GM19438 (cell line): ENCODE results near the gene STEAP3.

Source experiments
- ATAC-seq: cut with Tn5 transposase; IDR thresholded peaks from one replicate; pipeline ENCODE4 v1.9.1; 2021; ENCODE audit warnings: low read depth; ENCODE audit not compliant: unreplicated experiment

STEAP3 gene

GRCh38 chr2:119223521-119224390 lies at the start of gene STEAP3:
Gene STEAP3, plus strand, starts transcription at chr2:119223834. Its CDS starts 7,179 bp downstream, at chr2:119231013.
- ATAC-seq = peak; percentile 82

DNA sequence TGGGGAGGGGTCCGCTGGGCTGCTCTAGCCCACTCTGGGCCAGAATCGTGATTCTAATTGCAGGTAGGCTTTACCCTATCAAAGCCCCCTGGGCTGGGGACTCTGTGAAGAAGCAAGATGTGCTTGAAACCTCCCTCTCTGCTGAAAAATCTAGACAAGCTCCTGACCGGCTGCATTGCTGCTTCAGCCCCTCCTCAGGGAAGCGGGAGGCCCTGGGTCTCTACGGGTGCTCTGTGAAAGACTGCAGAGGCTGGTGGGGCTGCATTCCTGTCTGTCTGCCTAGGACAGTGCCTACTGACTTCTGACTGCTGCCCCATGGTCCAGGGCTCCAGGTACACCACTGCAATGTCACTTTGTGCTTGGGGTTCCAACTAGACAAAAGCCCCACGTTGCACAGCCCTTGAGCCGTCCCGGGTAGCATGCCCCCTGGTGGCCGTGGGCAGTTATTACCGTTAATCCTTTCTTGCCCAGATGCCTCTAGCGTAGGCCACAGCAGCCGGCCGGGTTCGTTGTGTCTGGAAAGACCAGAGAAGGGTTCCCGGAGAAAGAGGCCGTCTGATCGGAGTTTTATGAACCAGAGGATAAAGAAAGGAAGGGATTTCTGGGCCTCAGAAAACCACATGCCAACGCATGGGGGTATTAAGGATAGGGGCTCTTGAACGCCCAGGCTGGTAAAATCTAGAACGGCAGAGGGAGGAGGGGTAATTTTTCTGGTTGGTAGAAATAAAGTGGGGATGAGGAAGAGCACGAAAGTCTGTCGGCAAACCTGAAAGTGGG lies 49.2 kb upstream of the STEAP3 start:
- ATAC-seq = peak; percentile 75

GRCh38 chr2:119174993-119175347 lies 48.7 kb upstream of the STEAP3 start:
- ATAC-seq = no peak

GRCh38 chr2:119175517-119175916 lies 48.1 kb upstream of the STEAP3 start:
- no peak for ATAC-seq

GRCh38 chr2:119177171-119177837 lies 46.3 kb upstream of the STEAP3 start:
- no peak for ATAC-seq

GRCh38 chr2:119177838-119178190 lies 45.8 kb upstream of the STEAP3 start:
- no peak for ATAC-seq

DNA sequence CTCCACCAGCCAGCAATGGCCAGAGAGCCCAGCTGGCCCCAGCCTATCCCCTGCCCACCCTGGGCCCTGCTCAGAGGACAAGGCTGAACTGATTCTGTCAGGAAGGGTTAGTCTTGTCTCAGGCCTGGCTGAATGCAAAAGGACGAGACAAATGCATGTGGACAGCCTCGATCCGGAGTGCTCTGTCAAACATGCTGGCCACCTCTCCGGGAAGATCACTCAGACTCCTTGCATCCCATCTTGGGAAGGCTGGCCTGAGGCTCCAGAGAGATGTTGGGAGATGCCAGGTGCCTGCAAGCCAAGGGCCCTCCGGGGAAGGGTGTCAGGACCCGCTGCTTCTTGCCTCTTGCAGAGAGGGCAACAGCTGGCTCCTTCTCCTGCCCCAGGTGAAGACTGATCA lies 44.9 kb upstream of the STEAP3 start:
- no peak for ATAC-seq

- no peak for ATAC-seq
These were observed 44.4 kb upstream of the STEAP3 start for GRCh38 chr2:119179202-119179601.

DNA sequence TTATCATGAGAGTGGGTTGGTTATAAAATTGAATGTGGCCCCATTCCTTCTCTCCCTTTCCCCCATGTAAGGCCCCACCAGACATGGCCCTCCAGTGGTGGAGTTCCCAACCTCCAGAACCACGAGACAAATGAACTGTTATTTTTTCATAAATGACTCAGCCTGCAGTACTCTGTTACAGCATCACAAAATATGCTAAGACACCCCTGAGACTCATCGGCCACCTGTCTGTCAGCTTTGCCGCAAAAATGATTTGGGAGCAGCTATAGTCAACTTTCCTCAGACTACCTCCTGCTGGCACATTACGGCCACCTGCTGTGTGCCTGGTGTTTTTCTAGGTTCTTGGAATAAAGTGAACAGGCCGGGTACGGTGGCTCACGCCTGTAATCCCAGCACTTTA lies 43.6 kb upstream of the STEAP3 start:
- ATAC-seq = no peak

DNA sequence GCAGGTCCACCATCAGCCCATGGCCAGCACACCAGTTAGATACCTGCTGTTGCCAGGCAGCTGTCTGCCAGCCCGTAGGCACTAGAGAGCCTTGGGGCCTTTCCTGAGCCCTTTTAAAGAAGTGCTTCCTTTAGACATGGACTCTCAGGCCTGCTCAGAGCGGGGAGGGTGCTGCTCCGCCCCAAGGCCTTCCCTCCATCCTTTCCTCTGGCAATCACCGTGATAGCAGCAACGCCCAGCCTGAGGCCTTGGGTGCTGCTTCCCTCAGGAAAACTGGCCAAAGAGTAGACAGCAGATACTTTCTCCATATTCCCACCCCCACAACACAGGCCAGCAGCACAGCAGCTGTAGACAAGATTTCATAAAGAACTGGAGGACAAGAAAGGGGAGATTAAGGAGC lies 42.7 kb upstream of the STEAP3 start:
- no peak for ATAC-seq

- no peak for ATAC-seq
These were observed 42.2 kb upstream of the STEAP3 start for GRCh38 chr2:119181391-119181790.

GRCh38 chr2:119181791-119182445 lies 41.7 kb upstream of the STEAP3 start:
- ATAC-seq = no peak

- ATAC-seq = no peak
These were observed 39.1 kb upstream of the STEAP3 start for GRCh38 chr2:119184512-119184911.

GRCh38 chr2:119190321-119191111 lies 33.1 kb upstream of the STEAP3 start:
- no peak for ATAC-seq

DNA sequence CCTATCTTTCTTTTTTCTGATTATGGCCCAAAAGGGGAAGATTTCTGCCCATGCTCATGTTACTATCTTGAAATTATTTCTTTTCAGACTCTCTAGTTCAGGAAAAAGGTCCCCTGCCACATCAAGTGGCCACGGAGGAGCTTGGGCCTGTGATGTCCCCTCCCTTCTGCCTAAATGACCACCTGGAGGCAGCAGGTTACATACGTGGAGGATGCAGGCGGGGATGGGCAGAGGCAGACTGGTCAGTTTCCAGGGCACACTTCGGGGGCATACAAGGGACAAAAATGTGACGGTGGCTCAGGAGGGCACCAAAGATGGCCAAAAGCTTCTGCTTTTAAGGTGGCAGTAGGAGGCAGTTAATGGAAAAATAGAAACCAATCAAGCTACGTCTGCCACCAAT lies 30.7 kb upstream of the STEAP3 start:
- no peak for ATAC-seq

- ATAC-seq = no peak
These were observed 28.6 kb upstream of the STEAP3 start for GRCh38 chr2:119195001-119195400.

DNA sequence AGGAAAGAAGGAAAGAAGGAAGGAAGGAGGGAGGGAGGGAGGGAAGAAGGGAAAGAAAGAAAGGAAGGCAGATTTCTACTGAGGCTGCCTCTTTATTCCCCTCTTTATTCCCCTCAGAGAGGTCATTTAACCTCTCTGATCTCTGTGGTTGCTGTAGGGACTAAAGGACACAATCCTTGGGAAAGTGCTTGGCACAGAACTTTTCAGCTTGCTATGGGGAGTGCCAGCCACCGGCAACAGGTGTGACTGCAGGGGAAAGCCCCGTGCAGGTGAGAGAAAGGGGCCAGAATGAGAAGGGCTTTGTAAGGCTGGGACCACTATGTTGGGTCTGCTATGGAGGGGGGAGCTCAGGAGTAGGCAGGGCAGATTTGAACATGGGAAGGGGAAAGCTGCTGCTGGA lies 27.7 kb upstream of the STEAP3 start:
- no peak for ATAC-seq

GRCh38 chr2:119196301-119197125 lies 27.1 kb upstream of the STEAP3 start:
- no peak for ATAC-seq

DNA sequence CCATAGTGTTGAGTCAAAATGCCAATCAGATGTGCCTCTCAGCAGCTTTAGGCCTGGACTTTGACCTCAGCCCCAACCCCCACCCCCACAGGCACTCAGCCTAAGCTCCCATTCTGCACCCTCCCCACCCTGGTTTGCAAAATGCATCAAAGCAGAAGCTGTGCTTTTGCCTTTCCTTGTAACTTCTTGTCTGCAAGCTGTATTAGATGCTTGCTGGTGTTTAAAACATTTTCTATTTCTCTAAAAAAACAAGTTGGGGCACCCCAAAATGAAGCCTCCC lies 26.6 kb upstream of the STEAP3 start:
- ATAC-seq = no peak
